ENCODE results near the gene KLHL21. TPM values are rescaled to one million over a fixed set of nuclear protein-coding genes. Genes with fewer than 3 reads are reported as not detected.

The KLHL21 gene
- total and polyA plus RNA-seq, 9 of the 15 experiments (the other 6 are each of a cell fraction or from before 2014, with no cell fraction given), result 2.1 to 42.1 (median 17.5) TPM

DNA sequence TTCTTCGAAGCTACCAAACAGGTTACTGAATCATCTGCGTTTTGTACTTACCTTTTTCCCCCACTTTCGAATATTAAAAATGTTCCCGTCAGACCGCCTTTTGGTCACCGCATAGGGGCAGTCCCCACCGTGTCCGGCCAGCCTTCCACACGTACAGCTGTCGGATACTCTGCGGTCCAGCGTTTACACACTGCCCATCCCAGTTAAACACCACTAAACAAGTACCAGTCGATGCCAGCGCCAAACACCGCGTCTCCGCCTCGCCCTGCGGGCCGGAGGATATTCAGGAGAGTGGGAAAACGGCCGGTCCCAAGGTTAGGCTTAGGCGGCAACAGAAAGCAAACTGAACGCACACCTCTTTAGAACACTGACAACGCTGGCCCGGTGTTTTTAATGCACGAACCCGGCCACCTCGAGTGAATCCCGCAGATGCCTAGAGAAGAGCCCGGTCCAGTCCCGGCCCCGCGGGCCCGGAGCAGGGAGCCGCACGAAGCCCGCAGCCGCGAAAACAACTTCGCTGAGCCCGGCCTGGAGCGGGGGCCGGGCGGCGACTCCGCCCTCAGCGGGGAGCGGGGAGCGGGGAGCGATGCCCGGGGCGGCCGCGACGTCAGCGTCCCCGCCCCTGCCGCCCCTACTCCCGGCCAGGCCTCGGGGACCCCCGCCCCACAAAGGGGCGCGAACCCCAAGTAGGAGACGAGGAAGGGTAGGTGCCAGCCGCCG, 10.1 kb upstream of the KLHL21 start (continued):
- no peak for TF ChIP-seq FOXM1 (IDR thresholded peaks at IDR 0.05; ENCODE audit: low read depth)
- TF ChIP-seq FOXM1 (CRISPR knock-in tag; IDR thresholded peaks at IDR 0.05; ENCODE audit: low read depth), result 0 out of 2 replicates have a peak, but pooled peaks have one; percentile 25
- TF ChIP-seq PCBP2 (IDR thresholded peaks at IDR 0.05; ENCODE audit: low read depth, low read length, poor library complexity, severe bottlenecking), result no peak
- TF ChIP-seq, protein P1, sequence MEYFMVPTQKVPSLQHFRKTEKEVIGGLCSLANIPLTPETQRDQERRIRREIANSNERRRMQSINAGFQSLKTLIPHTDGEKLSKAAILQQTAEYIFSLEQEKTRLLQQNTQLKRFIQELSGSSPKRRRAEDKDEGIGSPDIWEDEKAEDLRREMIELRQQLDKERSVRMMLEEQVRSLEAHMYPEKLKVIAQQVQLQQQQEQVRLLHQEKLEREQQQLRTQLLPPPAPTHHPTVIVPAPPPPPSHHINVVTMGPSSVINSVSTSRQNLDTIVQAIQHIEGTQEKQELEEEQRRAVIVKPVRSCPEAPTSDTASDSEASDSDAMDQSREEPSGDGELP (CRISPR knock-in tag; IDR thresholded peaks at IDR 0.05; ENCODE audit: borderline replicate concordance), result peak; percentile 83
- TF ChIP-seq SRSF3 (IDR thresholded peaks at IDR 0.05; ENCODE audit: insufficient read depth, low read length), result no peak
- TF ChIP-seq KDM4B (IDR thresholded peaks at IDR 0.05; ENCODE audit: borderline replicate concordance in 2 of 2, low read depth in 1 of 2), result no peak
- peak; percentile 50 for TF ChIP-seq SUPT5H (IDR thresholded peaks at IDR 0.05)
- TF ChIP-seq ESRRA (IDR thresholded peaks at IDR 0.05; ENCODE audit: borderline replicate concordance, low read depth), result no peak
- peak in 1 of 2 experiments; percentile 25; a peak in 1 of 3 replicates for TF ChIP-seq CBX3 (IDR thresholded peaks at IDR 0.05; ENCODE audit: borderline replicate concordance in 1 of 2, low read length in 2 of 2)
- no peak for TF ChIP-seq RBM15 (IDR thresholded peaks at IDR 0.05; ENCODE audit: insufficient read depth, low read length)
- TF ChIP-seq, protein P2, sequence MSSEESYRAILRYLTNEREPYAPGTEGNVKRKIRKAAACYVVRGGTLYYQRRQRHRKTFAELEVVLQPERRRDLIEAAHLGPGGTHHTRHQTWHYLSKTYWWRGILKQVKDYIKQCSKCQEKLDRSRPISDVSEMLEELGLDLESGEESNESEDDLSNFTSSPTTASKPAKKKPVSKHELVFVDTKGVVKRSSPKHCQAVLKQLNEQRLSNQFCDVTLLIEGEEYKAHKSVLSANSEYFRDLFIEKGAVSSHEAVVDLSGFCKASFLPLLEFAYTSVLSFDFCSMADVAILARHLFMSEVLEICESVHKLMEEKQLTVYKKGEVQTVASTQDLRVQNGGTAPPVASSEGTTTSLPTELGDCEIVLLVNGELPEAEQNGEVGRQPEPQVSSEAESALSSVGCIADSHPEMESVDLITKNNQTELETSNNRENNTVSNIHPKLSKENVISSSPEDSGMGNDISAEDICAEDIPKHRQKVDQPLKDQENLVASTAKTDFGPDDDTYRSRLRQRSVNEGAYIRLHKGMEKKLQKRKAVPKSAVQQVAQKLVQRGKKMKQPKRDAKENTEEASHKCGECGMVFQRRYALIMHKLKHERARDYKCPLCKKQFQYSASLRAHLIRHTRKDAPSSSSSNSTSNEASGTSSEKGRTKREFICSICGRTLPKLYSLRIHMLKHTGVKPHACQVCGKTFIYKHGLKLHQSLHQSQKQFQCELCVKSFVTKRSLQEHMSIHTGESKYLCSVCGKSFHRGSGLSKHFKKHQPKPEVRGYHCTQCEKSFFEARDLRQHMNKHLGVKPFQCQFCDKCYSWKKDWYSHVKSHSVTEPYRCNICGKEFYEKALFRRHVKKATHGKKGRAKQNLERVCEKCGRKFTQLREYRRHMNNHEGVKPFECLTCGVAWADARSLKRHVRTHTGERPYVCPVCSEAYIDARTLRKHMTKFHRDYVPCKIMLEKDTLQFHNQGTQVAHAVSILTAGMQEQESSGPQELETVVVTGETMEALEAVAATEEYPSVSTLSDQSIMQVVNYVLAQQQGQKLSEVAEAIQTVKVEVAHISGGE (CRISPR knock-in tag; IDR thresholded peaks at IDR 0.05), result no peak
